ENCODE results near the gene NKRF. TPM values are rescaled to one million over a fixed set of nuclear protein-coding genes. Genes with fewer than 3 reads are reported as not detected.

The NKRF gene
- total and polyA plus RNA-seq, 9 of the 15 experiments (the other 6 are each of a cell fraction or from before 2014, with no cell fraction given) = 8.9 to 31.9 (median 19.0) TPM

DNA sequence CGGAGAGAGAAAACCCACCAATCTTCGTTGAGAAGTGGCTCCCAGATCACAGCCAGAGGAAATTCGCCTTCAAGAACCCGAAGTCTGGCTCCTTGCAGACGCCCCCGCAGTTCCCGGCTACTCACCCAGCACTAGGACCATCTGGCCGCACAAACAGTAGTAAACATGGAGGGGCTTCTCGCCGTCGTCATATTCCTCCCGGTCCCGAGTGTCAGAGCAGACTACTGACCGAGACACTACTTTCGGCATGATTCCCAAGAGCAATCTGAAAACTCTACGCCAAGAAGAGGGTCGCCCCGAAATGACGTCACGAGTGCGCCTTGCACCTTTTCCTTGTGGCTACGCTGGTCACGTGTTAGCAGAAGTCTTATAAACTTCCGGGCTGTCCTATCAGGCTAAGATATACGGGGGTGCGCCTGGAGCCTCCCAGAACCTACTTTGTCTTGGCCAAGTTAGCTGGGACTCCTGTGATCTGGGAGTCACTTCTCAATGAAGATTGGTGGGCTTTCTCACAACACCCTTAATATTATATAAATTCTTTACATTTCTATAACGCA lies 41.0 kb downstream of the NKRF start, which contains the start of gene STEEP1 (continued):
- TF ChIP-seq, protein P1, sequence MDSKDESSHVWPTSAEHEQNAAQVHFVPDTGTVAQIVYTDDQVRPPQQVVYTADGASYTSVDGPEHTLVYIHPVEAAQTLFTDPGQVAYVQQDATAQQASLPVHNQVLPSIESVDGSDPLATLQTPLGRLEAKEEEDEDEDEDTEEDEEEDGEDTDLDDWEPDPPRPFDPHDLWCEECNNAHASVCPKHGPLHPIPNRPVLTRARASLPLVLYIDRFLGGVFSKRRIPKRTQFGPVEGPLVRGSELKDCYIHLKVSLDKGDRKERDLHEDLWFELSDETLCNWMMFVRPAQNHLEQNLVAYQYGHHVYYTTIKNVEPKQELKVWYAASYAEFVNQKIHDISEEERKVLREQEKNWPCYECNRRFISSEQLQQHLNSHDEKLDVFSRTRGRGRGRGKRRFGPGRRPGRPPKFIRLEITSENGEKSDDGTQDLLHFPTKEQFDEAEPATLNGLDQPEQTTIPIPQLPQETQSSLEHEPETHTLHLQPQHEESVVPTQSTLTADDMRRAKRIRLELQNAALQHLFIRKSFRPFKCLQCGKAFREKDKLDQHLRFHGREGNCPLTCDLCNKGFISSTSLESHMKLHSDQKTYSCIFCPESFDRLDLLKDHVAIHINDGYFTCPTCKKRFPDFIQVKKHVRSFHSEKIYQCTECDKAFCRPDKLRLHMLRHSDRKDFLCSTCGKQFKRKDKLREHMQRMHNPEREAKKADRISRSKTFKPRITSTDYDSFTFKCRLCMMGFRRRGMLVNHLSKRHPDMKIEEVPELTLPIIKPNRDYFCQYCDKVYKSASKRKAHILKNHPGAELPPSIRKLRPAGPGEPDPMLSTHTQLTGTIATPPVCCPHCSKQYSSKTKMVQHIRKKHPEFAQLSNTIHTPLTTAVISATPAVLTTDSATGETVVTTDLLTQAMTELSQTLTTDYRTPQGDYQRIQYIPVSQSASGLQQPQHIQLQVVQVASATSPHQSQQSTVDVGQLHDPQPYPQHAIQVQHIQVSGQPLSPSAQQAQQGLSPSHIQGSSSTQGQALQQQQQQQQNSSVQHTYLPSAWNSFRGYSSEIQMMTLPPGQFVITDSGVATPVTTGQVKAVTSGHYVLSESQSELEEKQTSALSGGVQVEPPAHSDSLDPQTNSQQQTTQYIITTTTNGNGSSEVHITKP (IDR thresholded peaks at IDR 0.05; ENCODE audit: partially characterized antibody) = peak; percentile 99
- TF ChIP-seq HDAC2 (IDR thresholded peaks at IDR 0.05) (0 out of 2 replicates have a peak, but pooled peaks have one; percentile 35), CBFA2T2 (conservative IDR thresholded peaks at IDR 0.05) (peak; percentile 67; the same call in 1 of the 2 replicates), USF1 (CRISPR knock-in tag; IDR thresholded peaks at IDR 0.05) (peak; percentile 93), POLR2G (IDR thresholded peaks at IDR 0.05; ENCODE audit: low read depth, low read length) (peak; percentile 46; the same call in 1 of the 2 replicates), ETV5 (CRISPR knock-in tag; IDR thresholded peaks at IDR 0.05; ENCODE audit: low read depth) (0 out of 2 replicates have a peak, but pooled peaks have one; percentile 74), POLR2B (IDR thresholded peaks at IDR 0.05; ENCODE audit: low read depth, partially characterized antibody) (peak; percentile 58), CBX3 (IDR thresholded peaks at IDR 0.05; ENCODE audit: borderline replicate concordance in 1 of 2, low read length in 2 of 2) (peak in 1 of 2 experiments; percentile 71; a peak in 1 of 3 replicates), KDM5B (IDR thresholded peaks at IDR 0.05; ENCODE audit: insufficient replicate concordance, low read depth, low read length) (peak; percentile 68), ARID1B (IDR thresholded peaks at IDR 0.05) (peak; percentile 7; the same call in 1 of the 2 replicates), CREBBP (IDR thresholded peaks at IDR 0.05; ENCODE audit: low read depth, low read length) (no peak), HMG20A (CRISPR knock-in tag; conservative IDR thresholded peaks at IDR 0.05) (no peak), CHAMP1 (IDR thresholded peaks at IDR 0.05) (peak; percentile 88), TRIM24 (IDR thresholded peaks at IDR 0.05) (peak in 1 of 2 experiments; percentile 20; a peak in 1 of 4 replicates), SRSF3 (IDR thresholded peaks at IDR 0.05; ENCODE audit: insufficient read depth, low read length) (no peak), U2AF2 (optimal IDR thresholded peaks at IDR 0.05; ENCODE audit: low read depth, low read length) (no peak), MXI1 (IDR thresholded peaks at IDR 0.05; ENCODE audit: low read depth, low read length) (no peak), FIP1L1 (IDR thresholded peaks at IDR 0.05; ENCODE audit: low read depth, low read length, poor library complexity, severe bottlenecking) (no peak), MTA1 (IDR thresholded peaks at IDR 0.05; ENCODE audit: borderline replicate concordance) (peak; percentile 99)
- TF ChIP-seq, protein P2, sequence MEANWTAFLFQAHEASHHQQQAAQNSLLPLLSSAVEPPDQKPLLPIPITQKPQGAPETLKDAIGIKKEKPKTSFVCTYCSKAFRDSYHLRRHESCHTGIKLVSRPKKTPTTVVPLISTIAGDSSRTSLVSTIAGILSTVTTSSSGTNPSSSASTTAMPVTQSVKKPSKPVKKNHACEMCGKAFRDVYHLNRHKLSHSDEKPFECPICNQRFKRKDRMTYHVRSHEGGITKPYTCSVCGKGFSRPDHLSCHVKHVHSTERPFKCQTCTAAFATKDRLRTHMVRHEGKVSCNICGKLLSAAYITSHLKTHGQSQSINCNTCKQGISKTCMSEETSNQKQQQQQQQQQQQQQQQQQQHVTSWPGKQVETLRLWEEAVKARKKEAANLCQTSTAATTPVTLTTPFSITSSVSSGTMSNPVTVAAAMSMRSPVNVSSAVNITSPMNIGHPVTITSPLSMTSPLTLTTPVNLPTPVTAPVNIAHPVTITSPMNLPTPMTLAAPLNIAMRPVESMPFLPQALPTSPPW (CRISPR knock-in tag; IDR thresholded peaks at IDR 0.05) = peak; percentile 41
